ENCODE measurements around the gene ARRB1.
"Not testable (repeated sequence)": the region's sequence is repeated elsewhere in the genome, so short reads cannot be mapped to it uniquely, and the experiment has no call there.

The ARRB1 gene

DNA sequence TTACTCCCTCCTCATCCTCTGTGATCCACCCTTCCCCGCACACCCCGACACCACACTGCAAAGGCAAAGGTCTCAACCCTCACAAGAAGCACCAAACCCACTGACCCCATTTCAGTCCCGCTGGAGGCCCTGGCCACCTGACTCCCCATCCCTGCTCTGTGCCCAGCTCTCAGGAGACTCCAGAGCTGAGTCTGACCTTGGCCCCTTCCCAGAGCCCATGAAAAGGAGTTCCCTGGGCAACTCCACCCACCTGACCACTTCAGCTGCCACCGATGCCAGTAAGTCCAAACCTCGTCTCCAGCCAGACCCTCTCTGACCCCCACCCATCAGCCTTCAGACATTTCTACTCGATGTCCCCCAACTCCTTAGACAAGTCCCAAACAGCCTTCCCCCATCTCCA is 45.5 kb downstream of the ARRB1 start:
- H3K27ac ChIP-seq, result no peak overlapping the region
- TF ChIP-seq, protein P1, sequence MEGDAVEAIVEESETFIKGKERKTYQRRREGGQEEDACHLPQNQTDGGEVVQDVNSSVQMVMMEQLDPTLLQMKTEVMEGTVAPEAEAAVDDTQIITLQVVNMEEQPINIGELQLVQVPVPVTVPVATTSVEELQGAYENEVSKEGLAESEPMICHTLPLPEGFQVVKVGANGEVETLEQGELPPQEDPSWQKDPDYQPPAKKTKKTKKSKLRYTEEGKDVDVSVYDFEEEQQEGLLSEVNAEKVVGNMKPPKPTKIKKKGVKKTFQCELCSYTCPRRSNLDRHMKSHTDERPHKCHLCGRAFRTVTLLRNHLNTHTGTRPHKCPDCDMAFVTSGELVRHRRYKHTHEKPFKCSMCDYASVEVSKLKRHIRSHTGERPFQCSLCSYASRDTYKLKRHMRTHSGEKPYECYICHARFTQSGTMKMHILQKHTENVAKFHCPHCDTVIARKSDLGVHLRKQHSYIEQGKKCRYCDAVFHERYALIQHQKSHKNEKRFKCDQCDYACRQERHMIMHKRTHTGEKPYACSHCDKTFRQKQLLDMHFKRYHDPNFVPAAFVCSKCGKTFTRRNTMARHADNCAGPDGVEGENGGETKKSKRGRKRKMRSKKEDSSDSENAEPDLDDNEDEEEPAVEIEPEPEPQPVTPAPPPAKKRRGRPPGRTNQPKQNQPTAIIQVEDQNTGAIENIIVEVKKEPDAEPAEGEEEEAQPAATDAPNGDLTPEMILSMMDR (IDR thresholded peaks at IDR 0.05), result no peak
- H3K9me3 ChIP-seq, result no peaks in the 10 kb centered on the region
- no peaks in the 10 kb centered on the region for H3K27me3 ChIP-seq
- H3K4me1 ChIP-seq (ENCODE audit: control insufficient read depth in 1 of 2, insufficient read depth in 1 of 2, low read depth in 1 of 2, low read length in 1 of 2), result no peaks in the 10 kb centered on the region
- no peak overlapping the region for H3K4me3 ChIP-seq (ENCODE audit: low read depth in 1 of 2, low read length in 1 of 2)
- peaks cover 40% of the 10 kb centered on the region for H3K36me3 ChIP-seq

DNA sequence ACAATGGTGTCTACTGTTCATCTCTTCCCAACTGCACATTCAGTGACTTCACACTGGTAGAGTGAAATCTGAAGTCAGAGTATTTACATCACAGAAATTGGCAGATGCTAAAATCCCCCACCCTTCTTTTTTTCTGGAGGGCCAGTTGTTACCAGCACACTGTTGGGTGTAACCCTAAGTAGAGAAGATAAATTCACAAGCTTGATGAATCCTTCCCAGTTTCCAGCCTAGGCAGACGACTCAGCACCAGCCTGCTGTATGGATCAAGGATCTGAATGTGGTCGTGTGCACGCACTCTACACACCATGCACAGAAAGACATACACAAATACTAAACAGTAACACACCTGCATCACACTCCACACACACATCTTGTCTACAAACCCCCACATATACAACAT is 46.0 kb downstream of the ARRB1 start:
- no peaks in the 10 kb centered on the region for H3K9me3 ChIP-seq

DNA sequence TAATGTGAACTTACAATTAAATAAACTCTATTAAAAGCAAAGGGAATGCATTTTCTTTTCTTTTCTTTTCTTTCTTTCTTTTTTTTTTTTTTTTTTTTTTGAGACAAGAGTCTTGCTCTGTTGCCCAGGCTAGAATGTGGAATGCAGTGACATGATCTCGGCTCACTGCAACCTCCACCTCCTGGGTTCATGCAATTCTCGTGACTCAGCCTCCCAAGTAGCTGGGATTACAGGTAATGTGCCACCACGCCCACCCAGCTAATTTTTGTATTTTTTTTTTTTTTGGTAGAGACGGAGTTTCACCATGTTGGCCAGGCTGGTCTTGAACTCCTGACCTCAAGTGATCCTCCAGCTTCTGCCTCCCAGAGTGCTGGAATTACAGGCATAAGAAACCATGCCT is 46.5 kb downstream of the ARRB1 start:
- not testable (repeated sequence) for H3K27ac ChIP-seq; H3K4me1 ChIP-seq (ENCODE audit: control insufficient read depth in 1 of 2, insufficient read depth in 1 of 2, low read depth in 1 of 2, low read length in 1 of 2); H3K9me3 ChIP-seq; H3K4me3 ChIP-seq (ENCODE audit: low read depth in 1 of 2, low read length in 1 of 2); H3K27me3 ChIP-seq
- peaks cover 30% of the 10 kb centered on the region for H3K36me3 ChIP-seq

More for the DNA sequence above, 46.0 kb downstream of the ARRB1 start:
- TF ChIP-seq, protein P1 (IDR thresholded peaks at IDR 0.05), result no peak
- H3K4me3 ChIP-seq (ENCODE audit: low read depth in 1 of 2, low read length in 1 of 2), result no peak overlapping the region
- H3K27ac ChIP-seq, result no peak overlapping the region
- H3K36me3 ChIP-seq, result peaks cover 35% of the 10 kb centered on the region
- no peaks in the 10 kb centered on the region for H3K27me3 ChIP-seq
- no peaks in the 10 kb centered on the region for H3K4me1 ChIP-seq (ENCODE audit: control insufficient read depth in 1 of 2, insufficient read depth in 1 of 2, low read depth in 1 of 2, low read length in 1 of 2)

DNA sequence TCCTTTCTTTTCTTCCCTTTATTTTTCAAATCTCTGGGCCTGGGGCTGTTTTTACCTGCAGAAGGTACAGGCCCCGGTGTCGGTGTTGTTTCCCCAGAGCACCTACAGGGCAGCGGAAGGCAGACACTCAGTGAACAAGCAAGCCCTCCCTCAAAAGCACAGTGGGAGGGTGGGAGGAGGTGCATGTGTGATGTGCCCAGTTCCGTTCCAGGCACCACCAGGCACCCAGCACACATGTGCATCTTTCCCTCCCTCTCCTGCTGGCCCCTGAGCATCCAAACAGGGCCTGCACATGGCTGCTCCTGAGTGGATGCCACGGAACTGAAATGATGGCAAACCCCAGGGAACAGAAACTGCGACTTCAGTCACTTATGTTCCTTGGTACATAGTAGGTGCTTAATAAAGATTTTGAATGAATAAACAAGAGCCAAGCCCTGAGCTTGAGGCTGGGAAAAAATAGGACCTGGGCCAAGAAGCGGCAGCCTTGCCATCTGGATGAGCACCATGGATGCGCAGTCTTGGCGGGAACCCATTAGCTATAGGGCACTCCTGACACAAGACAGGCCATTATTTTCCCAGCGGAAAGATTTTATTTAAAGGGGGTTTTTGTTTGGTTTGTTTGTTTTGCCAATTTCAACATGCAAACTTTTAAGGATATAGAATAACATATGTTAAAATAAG is 47.8 kb downstream of the ARRB1 start:
- H3K4me3 ChIP-seq (ENCODE audit: low read depth in 1 of 2, low read length in 1 of 2), result no peak overlapping the region
- TF ChIP-seq, protein P1 (IDR thresholded peaks at IDR 0.05), result no peak

DNA sequence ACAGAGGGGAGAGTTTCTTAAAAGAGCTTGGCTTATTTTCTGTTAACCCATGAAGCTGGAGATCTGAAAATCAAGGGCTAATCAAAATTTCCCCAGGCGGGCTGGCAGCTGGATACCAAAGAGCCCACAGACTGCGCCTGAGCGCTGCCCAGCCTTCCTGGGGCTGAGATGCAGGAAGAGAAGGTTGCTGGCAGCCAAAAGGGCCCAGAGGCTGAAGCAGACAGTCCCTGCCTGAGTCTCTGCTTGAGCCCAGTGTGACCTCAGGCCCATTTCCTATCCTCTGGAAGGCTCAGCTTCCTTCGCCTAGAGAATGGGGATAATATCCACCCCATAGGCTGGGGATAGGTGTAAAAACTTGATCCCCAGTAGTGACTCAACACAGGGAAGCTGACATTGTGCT is 49.1 kb downstream of the ARRB1 start:
- no peak overlapping the region for H3K27ac ChIP-seq
- no peak overlapping the region for H3K4me3 ChIP-seq (ENCODE audit: low read depth in 1 of 2, low read length in 1 of 2)
- no peaks in the 10 kb centered on the region for H3K27me3 ChIP-seq
- no peaks in the 10 kb centered on the region for H3K9me3 ChIP-seq
- no peaks in the 10 kb centered on the region for H3K4me1 ChIP-seq (ENCODE audit: control insufficient read depth in 1 of 2, insufficient read depth in 1 of 2, low read depth in 1 of 2, low read length in 1 of 2)
- TF ChIP-seq, protein P1 (IDR thresholded peaks at IDR 0.05), result no peak
- peaks cover 9% of the 10 kb centered on the region for H3K36me3 ChIP-seq

More for the DNA sequence above, 47.8 kb downstream of the ARRB1 start:
- H3K36me3 ChIP-seq, result peaks cover 18% of the 10 kb centered on the region
- H3K9me3 ChIP-seq, result no peaks in the 10 kb centered on the region
- H3K27ac ChIP-seq, result no peak overlapping the region
- no peaks in the 10 kb centered on the region for H3K4me1 ChIP-seq (ENCODE audit: control insufficient read depth in 1 of 2, insufficient read depth in 1 of 2, low read depth in 1 of 2, low read length in 1 of 2)
- no peaks in the 10 kb centered on the region for H3K27me3 ChIP-seq

DNA sequence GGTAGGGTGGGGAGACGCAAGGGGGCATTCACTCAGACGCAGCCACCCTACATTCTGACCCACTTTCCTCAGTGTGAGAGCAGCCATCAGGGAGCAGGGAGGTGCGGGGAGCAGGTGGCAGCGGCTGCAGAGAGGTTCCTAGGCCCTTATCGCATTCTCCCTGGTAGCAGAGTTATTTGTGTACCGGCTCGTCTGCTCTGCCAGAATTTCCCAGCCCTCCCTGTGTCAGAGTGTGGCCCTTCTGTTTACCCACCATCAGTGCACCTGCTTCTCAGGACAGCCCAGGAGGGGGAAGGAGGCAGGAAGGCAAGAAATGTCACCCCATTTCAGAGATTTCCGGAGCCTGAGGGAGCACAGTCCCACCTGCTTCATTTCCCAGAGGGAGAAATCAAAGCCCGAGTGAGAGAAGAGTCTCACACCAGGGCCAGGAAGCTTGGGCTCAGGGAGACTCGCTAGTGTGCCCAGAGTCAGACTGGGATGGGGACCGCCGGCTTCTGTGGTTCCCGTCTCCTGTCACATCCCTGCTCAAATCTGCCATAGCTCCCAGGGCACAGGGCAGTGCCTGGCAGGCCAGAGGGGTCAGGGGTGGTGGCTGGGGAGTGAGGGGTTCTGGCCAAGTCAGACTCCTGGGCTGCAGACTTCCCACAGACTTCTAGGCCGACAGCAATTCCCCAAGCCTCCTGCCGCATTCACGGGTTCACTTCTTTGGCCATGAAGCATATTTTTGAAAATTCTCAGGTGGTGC is 49.7 kb downstream of the ARRB1 start:
- TF ChIP-seq, protein P1 (IDR thresholded peaks at IDR 0.05), result no peak

More for the DNA sequence above, 49.7 kb downstream of the ARRB1 start:
- peaks cover 8% of the 10 kb centered on the region for H3K36me3 ChIP-seq
- H3K9me3 ChIP-seq, result no peaks in the 10 kb centered on the region
- H3K27me3 ChIP-seq, result no peaks in the 10 kb centered on the region
- H3K27ac ChIP-seq, result no peak overlapping the region
- H3K4me3 ChIP-seq (ENCODE audit: low read depth in 1 of 2, low read length in 1 of 2), result no peak overlapping the region
- no peaks in the 10 kb centered on the region for H3K4me1 ChIP-seq (ENCODE audit: control insufficient read depth in 1 of 2, insufficient read depth in 1 of 2, low read depth in 1 of 2, low read length in 1 of 2)
